Fibroblast of lung (primary cell): Measurements from ENCODE around the gene LRRC75B. TPM values are rescaled to one million over a fixed set of nuclear protein-coding genes. Genes with fewer than 3 reads are reported as not detected.

Experiments
- DNase-seq, 2 donors: peaks; one replicate each; pipeline versions ENCODE4 v3.0.0 to v3.0.0-alpha.2; 2010; ENCODE audit warnings: low read depth in 2 of 2
- H2AFZ ChIP-seq: 2 replicates; pipeline ENCODE4 v1.5.1; 2012; ENCODE audit warnings: low read length, control low read depth, inconsistent platforms
- H3K27ac ChIP-seq: 2 replicates; pipeline ENCODE4 v1.5.1; 2011; ENCODE audit warnings: low read length, control low read depth; ENCODE audit not compliant: insufficient read depth
- H3K27me3 ChIP-seq: 2 replicates; pipeline ENCODE4 v1.5.1; 2011; ENCODE audit warnings: mild to moderate bottlenecking, low read length; ENCODE audit not compliant: control insufficient read depth, insufficient read depth
- H3K36me3 ChIP-seq: 2 replicates; pipeline ENCODE4 v1.5.1; 2011; ENCODE audit warnings: low read length; ENCODE audit not compliant: control insufficient read depth, insufficient read depth
- H3K4me1 ChIP-seq: 2 replicates; pipeline ENCODE4 v1.5.1; 2011; ENCODE audit warnings: low read length; ENCODE audit not compliant: control insufficient read depth, insufficient read depth; ENCODE audit errors: extremely low read depth
- H3K4me2 ChIP-seq: 2 replicates; pipeline ENCODE4 v1.5.1; 2011; ENCODE audit warnings: low read length, control low read depth; ENCODE audit not compliant: insufficient read depth; ENCODE audit errors: extremely low read depth
- H3K4me3 ChIP-seq, 4 experiments: fragments of 200-600 bp in 1 of 4; sonication (generic) in 1 of 4; replicated peaks in 1 of 4; 2 replicates each; pipeline ENCODE4 v1.5.1; 2011 to 2016; ENCODE audit warnings: low read length in 4 of 4, low read depth in 3 of 4, mild to moderate bottlenecking in 3 of 4, control low read depth in 2 of 4, inconsistent platforms in 1 of 4, mixed read lengths in 1 of 4; ENCODE audit not compliant: insufficient read depth in 1 of 4; ENCODE audit errors: control extremely low read depth in 1 of 4
- H3K79me2 ChIP-seq: 2 replicates; pipeline ENCODE4 v1.5.1; 2012; ENCODE audit warnings: mild to moderate bottlenecking, low read length, inconsistent platforms; ENCODE audit not compliant: control insufficient read depth, insufficient read depth
- H3K9ac ChIP-seq: 2 replicates; pipeline ENCODE4 v1.5.1; 2011; ENCODE audit warnings: mild to moderate bottlenecking, low read length, control low read depth; ENCODE audit not compliant: insufficient read depth
- H3K9me3 ChIP-seq: 2 replicates; pipeline ENCODE4 v1.5.1; 2012; ENCODE audit warnings: low read depth, low read length; ENCODE audit not compliant: control insufficient read depth, insufficient read depth
- H4K20me1 ChIP-seq: 2 replicates; pipeline ENCODE4 v1.5.1; 2011; ENCODE audit warnings: low read length; ENCODE audit not compliant: control insufficient read depth, insufficient read depth; ENCODE audit errors: extremely low read depth
- EZH2 ChIP-seq: IDR thresholded peaks from 2 replicates; pipeline ENCODE4 v1.5.1; 2012; ENCODE audit warnings: low read length, control low read depth, mild to moderate bottlenecking; ENCODE audit errors: missing control alignments
- polyA plus RNA-seq, 2 donors: library from polyadenylated mRNA; depleted of rRNA in 1 of 2; stranded (reverse) in 1 of 2; unstranded in 1 of 2; fragments of >200 nt; gene quantifications; 2 replicates each; pipeline ENCODE4 v1.2.1, GENCODE V29; 2011 to 2012; ENCODE audit warnings: missing spikeins in 1 of 2
- total RNA-seq: library from RNA; depleted of rRNA; stranded (reverse); fragments of >200 nt; gene quantifications from 2 replicates; pipeline ENCODE4 v1.2.1, GENCODE V29; 2014
- TF ChIP-seq, protein P1 (sequence below), 2 donors: IDR thresholded peaks in 1 of 2; conservative IDR thresholded peaks in 1 of 2; 1 replicate in 1 of 2; 2 replicates in 1 of 2; pipeline ENCODE4 v1.5.1; 2011 to 2012; ENCODE audit warnings: low read length in 2 of 2, control low read depth in 1 of 2, inconsistent platforms in 1 of 2, low read depth in 1 of 2, mild to moderate bottlenecking in 1 of 2

LRRC75B gene
- total and polyA plus RNA-seq, 2 donors (not counting 1 experiment from before 2014, with no cell fraction given) = 2.9 to 7.9 TPM

- no peak for DNase-seq
- Histone ChIP-seq H3K27ac (no peak overlapping the region), H3K9me3 (no peaks in the 10 kb centered on the region), H4K20me1 (no peaks in the 10 kb centered on the region), H3K9ac (no peak overlapping the region), H3K36me3 (no peaks in the 10 kb centered on the region), H3K4me2 (no peak overlapping the region), H2AFZ (no peak overlapping the region), H3K4me1 (peaks cover 7% of the 10 kb centered on the region), H3K79me2 (no peaks in the 10 kb centered on the region), H3K4me3 (no peak overlapping the region), H3K27me3 (no peaks in the 10 kb centered on the region)
- TF ChIP-seq, protein P1, sequence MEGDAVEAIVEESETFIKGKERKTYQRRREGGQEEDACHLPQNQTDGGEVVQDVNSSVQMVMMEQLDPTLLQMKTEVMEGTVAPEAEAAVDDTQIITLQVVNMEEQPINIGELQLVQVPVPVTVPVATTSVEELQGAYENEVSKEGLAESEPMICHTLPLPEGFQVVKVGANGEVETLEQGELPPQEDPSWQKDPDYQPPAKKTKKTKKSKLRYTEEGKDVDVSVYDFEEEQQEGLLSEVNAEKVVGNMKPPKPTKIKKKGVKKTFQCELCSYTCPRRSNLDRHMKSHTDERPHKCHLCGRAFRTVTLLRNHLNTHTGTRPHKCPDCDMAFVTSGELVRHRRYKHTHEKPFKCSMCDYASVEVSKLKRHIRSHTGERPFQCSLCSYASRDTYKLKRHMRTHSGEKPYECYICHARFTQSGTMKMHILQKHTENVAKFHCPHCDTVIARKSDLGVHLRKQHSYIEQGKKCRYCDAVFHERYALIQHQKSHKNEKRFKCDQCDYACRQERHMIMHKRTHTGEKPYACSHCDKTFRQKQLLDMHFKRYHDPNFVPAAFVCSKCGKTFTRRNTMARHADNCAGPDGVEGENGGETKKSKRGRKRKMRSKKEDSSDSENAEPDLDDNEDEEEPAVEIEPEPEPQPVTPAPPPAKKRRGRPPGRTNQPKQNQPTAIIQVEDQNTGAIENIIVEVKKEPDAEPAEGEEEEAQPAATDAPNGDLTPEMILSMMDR (conservative IDR thresholded peaks at IDR 0.05 in 1 of 2, IDR thresholded peaks at IDR 0.05 in 1 of 2; ENCODE audit: low read depth in 1 of 2, low read length in 2 of 2) = no peak
- no peak for TF ChIP-seq EZH2
These were observed 13.6 kb downstream of the LRRC75B start for GRCh38 chr22:24579258-24579601.

DNA sequence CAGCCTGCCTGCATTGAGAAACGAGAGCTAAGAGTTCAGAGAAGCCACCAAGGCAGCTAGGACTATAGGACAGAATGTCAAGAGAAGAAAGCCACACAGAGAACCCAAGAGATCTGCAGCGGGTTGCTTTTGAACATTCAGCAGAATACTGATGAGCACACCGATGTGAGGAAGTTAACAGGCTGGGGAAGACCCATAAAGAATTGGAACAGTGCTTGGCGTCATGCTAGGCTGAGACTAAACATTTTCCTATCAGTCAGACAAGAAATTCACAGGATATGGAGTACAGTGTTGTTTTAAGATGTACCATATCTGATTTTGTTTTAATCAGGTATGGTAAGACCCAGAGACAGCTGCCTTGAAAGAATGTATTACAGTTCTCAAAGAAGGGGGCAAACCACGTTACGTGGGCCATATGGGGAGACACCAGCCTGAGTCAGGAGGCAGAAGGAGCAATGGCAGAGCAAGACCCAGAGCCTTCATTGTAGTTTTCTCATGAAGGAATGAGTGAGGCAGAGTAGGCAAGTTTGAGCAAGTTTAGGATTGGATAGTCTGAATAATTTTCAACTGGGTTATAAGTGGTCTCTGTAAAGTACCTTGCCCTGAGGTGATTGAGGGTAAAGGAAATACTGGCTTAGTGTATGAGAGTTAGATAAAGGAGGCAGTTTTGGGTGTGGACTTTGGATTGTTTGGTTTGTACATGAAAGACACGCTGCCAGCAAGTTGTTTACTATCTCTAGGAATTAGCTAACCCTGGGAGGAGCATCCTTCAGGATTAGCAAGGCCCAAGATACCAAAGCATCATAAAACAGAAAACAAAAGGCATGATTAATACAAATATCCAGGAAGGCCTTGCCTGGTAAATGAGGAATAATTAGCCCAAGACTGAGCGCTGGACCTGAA is 14.3 kb downstream of the LRRC75B start:
- DNase-seq = peak in 1 of 2 donors; percentile 7
- no peaks in the 10 kb centered on the region for H3K9me3 ChIP-seq
- H3K4me1 ChIP-seq = peaks cover 7% of the 10 kb centered on the region
- H3K4me2 ChIP-seq = no peak overlapping the region
- no peaks in the 10 kb centered on the region for H3K27me3 ChIP-seq
- no peak overlapping the region for H2AFZ ChIP-seq
- H3K79me2 ChIP-seq = no peaks in the 10 kb centered on the region
- no peak overlapping the region for H3K9ac ChIP-seq
- no peak overlapping the region for H3K4me3 ChIP-seq
- no peak for TF ChIP-seq EZH2
- TF ChIP-seq, protein P1 (conservative IDR thresholded peaks at IDR 0.05 in 1 of 2, IDR thresholded peaks at IDR 0.05 in 1 of 2; ENCODE audit: low read depth in 1 of 2, low read length in 2 of 2) = no peak
- H3K36me3 ChIP-seq = peaks cover 3% of the 10 kb centered on the region
- no peaks in the 10 kb centered on the region for H4K20me1 ChIP-seq
- H3K27ac ChIP-seq = no peak overlapping the region

- Histone ChIP-seq H3K27me3 (no peaks in the 10 kb centered on the region), H3K4me3 (no peak overlapping the region), H3K4me2 (no peak overlapping the region), H3K9me3 (no peaks in the 10 kb centered on the region), H3K4me1 (peaks cover 3% of the 10 kb centered on the region), H3K27ac (no peak overlapping the region), H3K79me2 (no peaks in the 10 kb centered on the region), H2AFZ (no peak overlapping the region), H3K9ac (no peak overlapping the region), H4K20me1 (no peaks in the 10 kb centered on the region), H3K36me3 (peaks cover 3% of the 10 kb centered on the region)
- no peak for TF ChIP-seq EZH2
- TF ChIP-seq, protein P1 (conservative IDR thresholded peaks at IDR 0.05 in 1 of 2, IDR thresholded peaks at IDR 0.05 in 1 of 2; ENCODE audit: low read depth in 1 of 2, low read length in 2 of 2) = no peak
- DNase-seq = no peak
These were observed 16.1 kb downstream of the LRRC75B start for GRCh38 chr22:24576778-24577177.
